Panc1 (cell line): ENCODE measurements around the gene ZFAND6. TPM values are rescaled to one million over a fixed set of nuclear protein-coding genes. Genes with fewer than 3 reads are reported as not detected.

ENCODE experiments used
- ATAC-seq: fragments of 200-7000 bp; cut with Tn5 transposase; 2 replicates; pipeline ENCODE4 v1.9.1; 2020; ENCODE audit warnings: mild to moderate bottlenecking, moderate library complexity
- BruUV-seq: library from RNA; stranded (reverse); fragments of 400-500 nt; replicated peaks from 2 replicates; lab custom pipeline; 2021; lab: Mats Ljungman, UMichigan
- CTCF ChIA-PET: fragments of 300-600 bp; sonication (Branson Sonifier 250); formaldehyde crosslinking; loops from one replicate; lab custom pipeline; 2022; ENCODE audit warnings: antibody characterized with exemption; lab: Charles Lee
- POLR2A ChIA-PET: fragments of 300-600 bp; sonication (Branson Sonifier 250); formaldehyde crosslinking; loops from one replicate; lab custom pipeline; 2022; ENCODE audit warnings: antibody characterized with exemption; lab: Charles Lee
- DNase-seq: peaks from one replicate; pipeline ENCODE4 v3.0.0-alpha.2; 2010; ENCODE audit warnings: low read depth, low spot score
- H3K27ac ChIP-seq: 2 replicates; pipeline ENCODE4 v1.5.1; 2011; ENCODE audit warnings: mild to moderate bottlenecking, low read length, inconsistent platforms
- H3K27me3 ChIP-seq: fragments of 200-500 bp; sonication (Bioruptor generic); 2 replicates; pipeline ENCODE4 v1.6.0; 2014; ENCODE audit warnings: low read length, inconsistent platforms; ENCODE audit not compliant: control insufficient read depth, insufficient read depth
- H3K36me3 ChIP-seq: fragments of 200-500 bp; sonication (Bioruptor generic); 2 replicates; pipeline ENCODE4 v1.5.1; 2014; ENCODE audit warnings: inconsistent platforms, mild to moderate bottlenecking, low read length, moderate library complexity; ENCODE audit not compliant: control insufficient read depth, insufficient read depth
- H3K4me1 ChIP-seq: 2 replicates; pipeline ENCODE4 v1.5.1; 2011; ENCODE audit warnings: inconsistent platforms, mild to moderate bottlenecking, low read length, moderate library complexity; ENCODE audit not compliant: control insufficient read depth, insufficient read depth
- H3K4me3 ChIP-seq, 2 experiments: 2 replicates each; pipeline ENCODE4 v1.5.1; 2011 to 2012; ENCODE audit warnings: low read depth in 2 of 2, low read length in 2 of 2, mild to moderate bottlenecking in 2 of 2, inconsistent platforms in 1 of 2, moderate library complexity in 1 of 2
- H3K9me3 ChIP-seq: fragments of 200-500 bp; sonication (Bioruptor generic); 2 replicates; pipeline ENCODE4 v1.5.1; 2014; ENCODE audit warnings: low read depth, mild to moderate bottlenecking, inconsistent platforms, low read length, moderate library complexity; ENCODE audit not compliant: control insufficient read depth, insufficient read depth
- CTCF ChIP-seq: fragments of 450-650 bp; IDR thresholded peaks from 2 replicates; pipeline ENCODE4 v1.5.1; 2017; ENCODE audit warnings: mild to moderate bottlenecking
- POLR2AphosphoS5 ChIP-seq: IDR thresholded peaks from 2 replicates; pipeline ENCODE4 v1.6.1; 2012; ENCODE audit warnings: mild to moderate bottlenecking, low read depth, low read length, moderate library complexity
- REST ChIP-seq, 2 experiments: IDR thresholded peaks; 2 replicates each; pipeline ENCODE4 v1.6.1; 2011 to 2012; ENCODE audit warnings: low read depth in 2 of 2, control low read depth in 1 of 2, low read length in 1 of 2, mild to moderate bottlenecking in 1 of 2, moderate library complexity in 1 of 2; ENCODE audit not compliant: insufficient read depth in 1 of 2
- SIN3A ChIP-seq: IDR thresholded peaks from 2 replicates; pipeline ENCODE4 v1.6.1; 2012; ENCODE audit warnings: low read depth, mild to moderate bottlenecking, low read length, moderate library complexity, borderline replicate concordance; ENCODE audit not compliant: insufficient read depth
- TCF7L2 ChIP-seq: IDR thresholded peaks from 2 replicates; pipeline ENCODE4 v1.6.1; 2011; ENCODE audit warnings: mild to moderate bottlenecking, low read depth, low read length, inconsistent platforms
- in situ Hi-C: cut with HindIII; loops from 2 replicates; pipeline ENCODE4 v1.10.0; 2016; ENCODE audit warnings: low sequenced_read_pairs, low pct_unique_long_range_greater_than_20kb
- intact Hi-C: fragments of 100-400 bp; cut with micrococcal nuclease; formaldehyde crosslinking; loops from one replicate; pipeline ENCODE4 v1.10.0; 2022; ENCODE audit not compliant: unreplicated experiment
- total RNA-seq: library from RNA; stranded (reverse); gene quantifications from one replicate; pipeline ENCODE4 v1.2.1, GENCODE V29; 2021; ENCODE audit not compliant: unreplicated experiment

Gene ZFAND6
- total RNA-seq, 1 experiment from 2014 or later, result 73.0 TPM

GRCh38 chr15:80172401-80172800, 112.9 kb downstream of the ZFAND6 start:
- in situ Hi-C loops (no loop called here), intact Hi-C loops (loop anchor here (5.0 to 10.0 kb wide), 3 partner anchors 110 to 275 kb away; partner anchors contain the start of gene MTHFS)
- CTCF ChIA-PET, result interaction anchor here (0.9 kb wide), 1 partner anchor 10 kb away, joined by 3 read pairs; no protein-coding TSS in a partner anchor
- TF ChIP-seq TCF7L2 (no peak), SIN3A (no peak), POLR2AphosphoS5 (no peak), CTCF (no peak), REST (IDR thresholded peaks at IDR 0.05; ENCODE audit: insufficient read depth in 1 of 2, low read depth in 2 of 2, low read length in 1 of 2) (no peak)
- no TSS peak for BruUV-seq
- no peak overlapping the region for H3K27ac ChIP-seq
- POLR2A ChIA-PET, result no interaction called here
- H3K27me3 ChIP-seq, result no peaks in the 10 kb centered on the region
- DNase-seq (no peak), ATAC-seq (no peak)
- H3K4me3 ChIP-seq, result no peak overlapping the region
- H3K9me3 ChIP-seq, result no peaks in the 10 kb centered on the region
- H3K36me3 ChIP-seq, result no peaks in the 10 kb centered on the region
- H3K4me1 ChIP-seq, result peaks cover 6% of the 10 kb centered on the region

- no peak for TF ChIP-seq SIN3A
- TF ChIP-seq CTCF, result peak; percentile 87
- ChIA-PET CTCF (interaction anchor here (0.6 kb wide), 1 partner anchor 179 kb away, joined by 3 read pairs; no protein-coding TSS in a partner anchor), POLR2A (no interaction called here)
- Histone ChIP-seq H3K27me3 (no peaks in the 10 kb centered on the region), H3K4me1 (peaks cover 6% of the 10 kb centered on the region), H3K4me3 (no peak overlapping the region), H3K36me3 (no peaks in the 10 kb centered on the region), H3K27ac (no peak overlapping the region), H3K9me3 (no peaks in the 10 kb centered on the region)
- BruUV-seq, result no TSS peak
- ATAC-seq (peak; percentile 89), DNase-seq (no peak)
- intact Hi-C loops (loop anchor here (5.0 to 10.0 kb wide), 3 partner anchors 111 to 276 kb away; partner anchors contain the start of gene MTHFS), in situ Hi-C loops (no loop called here)
Observed at GRCh38 chr15:80173022-80173759, 113.7 kb downstream of the ZFAND6 start.
